Lung microvascular endothelial cell (primary cell): ENCODE results near the gene RBM38. TPM values are rescaled to one million over a fixed set of nuclear protein-coding genes. Genes with fewer than 3 reads are reported as not detected.

Experiments used
- DNase-seq, 2 donors: peaks; one replicate each; pipeline versions ENCODE4 v3.0.0 to v3.0.0-alpha.2; 2010; ENCODE audit warnings: low read depth in 2 of 2
- total RNA-seq: library from RNA; depleted of rRNA; stranded (reverse); fragments of >200 nt; gene quantifications from 2 replicates; pipeline ENCODE4 v1.2.1, GENCODE V29; 2014

Gene RBM38
- total RNA-seq, 1 donor from 2014 or later: 11.7 TPM

DNA sequence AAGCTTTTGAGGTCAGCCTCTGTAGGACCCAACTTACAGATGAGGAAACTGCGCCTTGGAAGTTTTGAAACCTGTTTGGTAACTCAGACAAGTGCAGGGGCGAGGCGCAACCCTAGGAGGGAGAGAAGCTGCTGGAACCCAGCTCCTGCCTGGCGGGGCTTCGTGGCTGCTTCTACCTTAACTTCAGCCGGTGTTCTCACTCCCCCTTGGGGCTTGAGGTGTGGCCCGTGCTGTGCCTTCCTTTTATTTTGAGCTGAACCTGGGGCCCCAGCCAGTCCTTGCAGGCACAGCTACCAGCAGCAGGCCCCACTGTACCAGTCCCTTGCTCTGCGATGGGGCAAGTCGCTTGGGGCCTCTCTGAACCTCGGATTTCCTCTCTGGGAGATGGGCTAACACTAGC, 12.0 kb downstream of the RBM38 start:
- no peak for DNase-seq

DNA sequence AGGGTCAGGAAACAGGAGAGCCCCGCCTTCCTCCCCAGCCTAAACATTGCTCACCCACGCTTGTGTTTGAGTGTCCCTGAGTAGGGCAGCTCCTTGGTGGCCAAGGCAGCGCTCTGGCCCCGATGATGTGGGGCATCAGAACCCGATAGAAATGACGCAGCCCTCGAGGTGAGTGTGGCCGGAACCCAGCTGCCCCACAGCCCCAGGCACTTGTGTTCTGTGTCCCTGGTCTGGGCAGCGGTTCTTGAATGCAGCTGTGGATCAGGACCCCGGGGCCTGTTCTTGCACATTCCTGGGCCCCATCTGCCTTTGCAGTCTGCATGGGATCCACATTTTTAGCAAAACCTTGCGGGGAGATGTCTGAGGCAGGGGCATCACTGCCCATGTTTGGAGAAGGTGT, 12.8 kb downstream of the RBM38 start:
- no peak for DNase-seq

GRCh38 chr20:57404419-57405072, 13.3 kb downstream of the RBM38 start:
- no peak for DNase-seq

DNA sequence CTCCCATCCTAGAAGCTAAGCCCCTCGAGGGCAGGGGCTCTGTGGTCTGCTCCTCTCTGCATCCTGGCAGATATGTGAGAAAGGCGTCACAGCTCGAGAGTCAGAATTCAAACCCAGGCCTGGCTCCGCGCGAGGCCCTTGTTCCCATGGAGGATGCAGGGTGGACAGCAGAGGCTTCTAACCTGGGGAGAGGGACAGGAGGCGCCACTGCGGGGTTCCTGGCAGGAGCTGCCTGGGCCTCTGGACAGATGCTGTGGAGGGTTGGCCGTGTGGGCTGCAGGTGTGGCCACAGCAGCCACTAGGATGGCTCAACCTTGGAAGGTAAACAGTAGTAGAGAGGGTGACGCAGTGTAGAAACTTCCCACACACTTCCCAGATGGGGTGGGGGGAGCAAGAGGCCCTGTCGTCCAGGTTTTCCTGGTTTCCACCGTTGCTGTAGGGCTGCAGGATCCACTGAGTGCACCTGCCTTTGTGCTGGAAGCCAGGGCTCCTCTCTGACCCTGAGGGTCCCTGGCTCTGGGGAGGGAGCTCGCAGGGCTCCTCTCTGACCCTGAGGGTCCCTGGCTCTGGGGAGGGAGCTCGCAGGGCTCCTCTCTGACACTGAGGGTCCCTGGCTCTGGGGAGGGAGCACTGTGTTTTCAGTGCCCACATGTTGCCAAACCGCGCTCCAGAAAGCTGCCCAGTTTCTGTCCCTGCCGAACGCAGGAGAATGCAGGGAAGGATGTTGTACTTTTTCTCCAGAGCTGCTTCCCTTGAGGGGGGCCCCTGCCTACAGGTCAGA, 14.2 kb downstream of the RBM38 start:
- DNase-seq: no peak

DNA sequence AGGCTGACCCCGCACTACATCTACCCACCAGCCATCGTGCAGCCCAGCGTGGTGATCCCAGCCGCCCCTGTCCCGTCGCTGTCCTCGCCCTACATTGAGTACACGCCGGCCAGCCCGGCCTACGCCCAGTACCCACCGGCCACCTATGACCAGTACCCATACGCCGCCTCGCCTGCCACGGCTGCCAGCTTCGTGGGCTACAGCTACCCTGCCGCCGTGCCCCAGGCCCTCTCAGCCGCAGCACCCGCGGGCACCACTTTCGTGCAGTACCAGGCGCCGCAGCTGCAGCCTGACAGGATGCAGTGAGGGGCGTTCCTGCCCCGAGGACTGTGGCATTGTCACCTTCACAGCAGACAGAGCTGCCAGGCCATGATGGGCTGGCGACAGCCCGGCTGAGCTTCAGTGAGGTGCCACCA, 16.4 kb downstream of the RBM38 start:
- DNase-seq: no peak

DNA sequence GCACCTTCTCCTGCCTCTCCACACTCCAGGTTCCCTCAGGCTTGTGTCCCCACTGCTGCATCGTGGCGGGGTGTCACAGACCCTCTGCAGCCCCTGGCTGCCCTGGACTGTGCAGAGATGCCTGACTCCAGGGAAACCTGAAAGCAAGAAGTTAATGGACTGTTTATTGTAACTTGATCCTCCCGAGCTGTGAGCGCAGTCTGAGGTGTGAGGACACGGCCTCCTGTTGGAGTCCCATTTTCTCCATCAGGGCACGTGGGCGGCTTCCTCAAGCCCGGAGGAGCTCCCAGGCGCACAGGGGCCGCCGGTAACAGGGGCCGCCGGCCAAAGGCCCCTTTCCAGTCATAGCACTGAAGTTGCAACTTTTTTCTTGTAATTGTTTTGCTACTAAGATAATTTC, 16.9 kb downstream of the RBM38 start:
- no peak for DNase-seq

DNA sequence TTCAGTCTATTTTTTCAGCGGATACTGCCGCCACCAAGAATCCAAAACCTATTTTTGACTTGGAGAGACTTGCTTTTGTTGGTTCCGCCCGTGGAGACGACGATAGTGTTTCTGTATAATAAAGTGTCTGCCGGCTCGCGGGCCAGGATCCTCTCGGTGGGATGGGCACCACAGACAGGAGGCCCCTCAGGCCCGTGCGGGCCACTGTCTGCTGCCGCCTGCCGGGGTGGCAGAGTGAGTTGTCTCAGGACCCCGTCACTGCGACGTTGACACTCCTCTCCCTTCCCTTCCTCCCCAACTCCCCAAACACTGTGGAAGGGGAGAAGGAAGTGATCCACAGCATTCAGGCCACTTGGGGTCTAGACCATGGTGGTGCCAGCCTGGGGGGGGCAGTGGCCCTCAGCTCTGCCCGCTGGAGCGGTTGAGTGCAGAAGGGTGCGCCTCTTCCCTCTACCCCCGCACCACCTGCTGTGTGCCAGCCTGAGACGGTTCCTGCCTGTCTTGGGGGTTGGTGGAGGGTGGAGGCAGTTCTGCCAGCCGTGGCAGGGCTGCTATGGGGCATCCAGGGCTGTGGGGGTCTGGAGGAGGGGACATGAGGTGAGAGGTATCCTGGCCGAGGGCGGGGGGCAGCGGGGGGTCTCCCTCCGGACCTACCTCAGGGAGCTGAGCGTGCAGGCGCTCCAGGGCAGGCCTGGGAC, 17.5 kb downstream of the RBM38 start:
- no peak for DNase-seq

GRCh38 chr20:57409316-57409671, 18.1 kb downstream of the RBM38 start:
- DNase-seq: no peak

- DNase-seq: no peak
Observed at GRCh38 chr20:57409672-57410397, 18.6 kb downstream of the RBM38 start.

- DNase-seq: no peak
Observed at GRCh38 chr20:57410398-57410920, 19.3 kb downstream of the RBM38 start.

DNA sequence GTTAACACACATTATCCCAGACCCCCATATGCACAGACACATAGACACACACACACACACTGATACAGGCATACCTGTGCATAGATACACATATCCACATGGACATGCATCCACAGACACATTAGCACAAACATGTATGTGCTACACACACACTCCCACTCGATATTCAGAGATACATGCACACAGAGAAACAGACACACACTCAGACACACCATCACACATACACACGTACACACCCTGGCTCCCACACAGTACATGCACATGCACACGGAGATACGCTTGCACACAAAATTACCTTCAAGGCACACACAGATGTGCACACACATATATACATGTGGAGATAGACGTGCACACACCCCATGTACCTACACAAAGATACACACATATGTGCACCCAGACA, 19.7 kb downstream of the RBM38 start:
- no peak for DNase-seq

DNA sequence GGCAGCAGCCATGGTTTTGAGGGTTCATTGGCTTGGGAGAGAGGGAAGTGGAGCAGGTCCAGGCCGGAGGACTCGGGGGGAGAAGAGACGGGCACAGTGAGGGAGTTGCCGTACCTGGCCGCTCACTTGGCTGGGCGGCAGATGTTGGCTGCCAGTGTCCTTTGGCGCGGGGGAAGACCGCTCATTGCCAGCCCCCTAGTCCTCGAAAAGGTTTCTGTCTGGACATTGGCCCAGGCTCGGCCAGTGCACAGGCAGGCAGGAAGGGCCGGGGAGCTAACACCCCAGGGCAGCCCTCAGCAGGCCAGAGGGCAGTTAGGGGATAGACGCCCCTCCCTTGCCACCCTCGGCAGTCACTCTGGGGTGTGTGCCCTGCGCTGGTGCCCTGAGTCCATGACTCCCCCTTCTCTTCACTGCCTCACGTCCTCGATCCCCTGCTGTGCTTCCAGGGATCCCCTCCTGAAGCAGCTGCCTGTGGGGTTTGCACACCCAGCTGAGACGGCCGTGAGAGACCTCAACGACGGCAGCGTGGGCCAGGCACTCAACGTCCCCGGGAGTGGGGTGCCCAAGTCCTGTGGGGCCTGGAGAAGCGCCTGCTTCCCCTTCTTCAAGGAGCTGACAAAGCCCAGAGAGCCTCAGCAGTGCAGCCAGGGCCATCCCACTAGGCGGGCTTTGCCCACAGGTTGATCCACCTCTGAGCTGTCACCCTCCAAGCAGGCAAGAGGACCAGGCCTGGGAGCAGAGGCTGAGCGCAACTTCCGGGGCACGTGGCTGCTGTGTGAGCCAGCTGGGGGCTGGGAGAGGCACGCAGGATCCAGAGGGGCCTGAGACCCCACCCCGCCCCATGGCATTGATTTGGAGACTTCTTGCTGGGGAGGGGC, 20.4 kb downstream of the RBM38 start:
- no peak for DNase-seq

DNA sequence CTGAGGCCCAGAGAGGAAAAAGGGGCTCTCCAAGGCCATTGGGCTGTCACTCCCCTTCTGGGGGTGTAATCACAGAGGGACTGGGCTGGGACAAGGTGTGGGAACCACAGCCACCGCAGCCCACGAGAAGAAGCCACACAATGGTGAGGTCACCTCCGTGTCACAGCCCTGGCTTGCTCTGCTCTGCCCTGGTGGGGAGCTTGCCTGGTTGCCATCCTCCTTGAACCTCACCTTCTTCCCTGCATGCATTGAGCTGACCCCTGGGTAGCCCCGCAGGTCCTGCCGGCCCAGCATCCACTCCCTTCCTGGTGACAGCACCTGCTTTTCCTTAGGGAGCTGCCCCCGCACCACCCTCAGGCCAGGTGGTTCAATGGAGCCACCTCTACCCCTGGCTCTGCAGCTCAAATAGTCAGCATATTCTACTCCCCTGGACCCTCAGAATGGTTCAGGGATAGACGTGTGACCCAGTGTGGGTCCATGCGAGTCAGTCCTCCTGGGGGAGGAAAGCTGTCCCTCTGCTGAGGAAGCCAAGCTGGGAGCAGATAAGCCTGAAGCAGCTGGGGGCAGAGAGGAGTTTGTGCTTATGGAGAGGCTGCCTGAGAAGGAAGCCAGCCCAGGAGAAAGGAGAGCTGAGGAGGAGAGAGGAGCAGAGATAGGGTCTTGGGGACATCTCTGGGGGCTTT, 21.3 kb downstream of the RBM38 start:
- no peak for DNase-seq

DNA sequence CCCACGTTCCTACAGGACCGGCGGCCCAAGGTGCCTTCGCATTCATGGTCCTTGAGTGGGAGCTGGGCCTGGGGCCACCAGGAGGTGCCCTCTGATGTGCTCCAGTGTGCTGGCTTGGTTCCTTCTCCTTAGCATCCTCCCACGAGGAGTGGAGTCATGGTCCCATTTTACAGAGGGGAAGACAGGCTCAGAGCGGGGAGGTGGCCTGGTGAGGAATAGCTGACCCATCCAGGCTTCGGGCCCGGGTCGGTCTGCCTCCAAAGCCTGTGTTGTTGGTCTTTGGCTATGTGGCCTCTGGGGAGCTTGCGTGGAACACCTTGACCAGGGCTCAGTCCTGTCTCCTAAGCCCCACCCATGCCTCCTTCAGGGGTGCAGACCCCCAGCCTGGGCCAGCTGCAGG, 22.8 kb downstream of the RBM38 start:
- no peak for DNase-seq

DNA sequence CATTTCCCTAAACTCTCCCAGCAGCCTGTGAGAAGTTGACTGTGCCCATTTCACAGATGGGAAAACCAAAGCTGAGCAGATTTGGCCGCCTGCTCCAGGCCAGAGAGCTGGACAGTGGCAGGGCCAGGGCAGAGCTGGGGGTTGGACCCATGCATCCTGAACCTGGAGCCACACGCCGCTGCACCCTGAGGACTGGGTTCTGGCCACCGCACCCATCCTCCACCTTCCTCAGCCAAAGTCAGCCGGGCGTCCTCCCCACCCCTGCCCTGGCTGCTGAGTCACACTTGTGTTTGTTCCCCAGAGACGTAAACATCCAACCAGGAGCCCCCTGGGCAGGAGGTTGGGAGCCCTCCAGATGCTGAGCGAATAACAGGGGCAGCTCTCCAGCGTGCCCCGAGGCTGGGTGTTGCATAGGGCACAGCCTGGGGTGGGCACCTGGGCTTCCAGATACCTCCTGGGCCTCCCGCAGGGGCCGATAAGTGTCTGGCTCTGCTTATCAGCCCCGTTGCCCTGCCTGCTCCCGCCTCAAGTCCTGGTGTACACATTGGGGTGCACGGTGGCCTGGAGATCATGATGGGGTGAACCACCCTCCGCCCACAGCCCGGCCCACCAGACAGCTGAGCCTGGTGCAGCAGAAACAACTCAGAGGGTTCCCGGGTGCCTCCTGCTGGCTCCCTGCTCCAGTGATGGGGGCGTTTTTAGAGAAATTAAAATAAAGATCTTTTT, 23.8 kb downstream of the RBM38 start:
- DNase-seq: no peak

GRCh38 chr20:57415771-57416170, 24.6 kb downstream of the RBM38 start:
- DNase-seq: no peak

DNA sequence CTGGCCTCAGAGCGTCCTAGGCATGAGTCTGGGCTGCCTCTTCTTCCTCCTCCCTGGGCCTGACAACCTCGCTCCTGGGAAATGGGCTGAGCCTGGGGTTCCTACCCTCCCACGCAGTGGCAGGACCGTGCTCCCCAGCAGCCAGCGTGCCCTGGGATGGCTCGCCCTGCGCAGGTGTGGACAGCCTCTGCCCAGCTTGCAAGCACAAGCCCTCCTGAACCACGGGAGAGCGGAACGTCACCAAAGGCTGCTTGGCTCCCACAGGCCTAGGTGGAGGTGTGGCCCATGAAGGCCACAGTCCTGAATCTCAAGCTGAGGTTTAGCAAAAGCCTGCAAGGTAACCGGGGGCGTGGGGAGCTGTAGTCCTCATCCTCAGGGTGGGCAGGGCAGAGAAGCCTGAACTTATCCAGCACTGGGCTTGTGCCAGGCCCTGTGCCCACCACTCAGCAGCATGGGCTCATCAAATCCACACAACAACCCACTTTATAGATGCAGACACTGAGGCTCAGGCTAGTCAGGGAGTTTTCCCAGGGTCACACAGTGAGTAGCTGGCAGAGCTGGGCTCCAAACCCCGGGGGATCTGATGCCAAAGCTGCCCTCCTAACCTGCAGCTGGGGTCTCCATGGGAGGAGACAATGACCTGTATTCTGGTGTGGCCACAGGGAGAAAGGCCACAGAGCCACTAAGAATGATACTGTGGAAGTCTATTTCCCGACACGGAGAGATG, 25.3 kb downstream of the RBM38 start:
- no peak for DNase-seq

- no peak for DNase-seq
Observed at GRCh38 chr20:57417051-57417689, 26.0 kb downstream of the RBM38 start.
